ENCODE data around the gene TMPRSS9. TPM values are rescaled to one million over a fixed set of nuclear protein-coding genes. Genes with fewer than 3 reads are reported as not detected.

Gene TMPRSS9
- total RNA-seq, 2 donors from 2014 or later, result 0.25 TPM; not detected in 1

- Histone ChIP-seq H3K27ac (no peak overlapping the region), H3K4me1 (peaks cover 10% of the 10 kb centered on the region), H3K4me3 (no peak overlapping the region), H3K36me3 (no peaks in the 10 kb centered on the region), H3K9ac (ENCODE audit: low read depth in 2 of 2, low read length in 2 of 2) (no peak overlapping the region), H3K9me3 (no peaks in the 10 kb centered on the region), H3K27me3 (no peaks in the 10 kb centered on the region)
- no peak for DNase-seq
- TF ChIP-seq CTCF (IDR thresholded peaks at IDR 0.05), result no peak
- intact Hi-C loops (cut with DNase I), result no loop called here
Observed at GRCh38 chr19:2326699-2327360, 33.2 kb upstream of the TMPRSS9 start.

- H3K36me3 ChIP-seq, result no peaks in the 10 kb centered on the region
- TF ChIP-seq CTCF (IDR thresholded peaks at IDR 0.05), result no peak
- intact Hi-C loops (cut with DNase I), result no loop called here
- no peaks in the 10 kb centered on the region for H3K9me3 ChIP-seq
- H3K4me1 ChIP-seq, result peaks cover 17% of the 10 kb centered on the region
- peak overlapping the region; percentile 92 for H3K27ac ChIP-seq
- peak overlapping the region; percentile 91 for H3K4me3 ChIP-seq
- no peaks in the 10 kb centered on the region for H3K27me3 ChIP-seq
- peak overlapping the region; percentile 77 to 98 for H3K9ac ChIP-seq (ENCODE audit: low read depth in 2 of 2, low read length in 2 of 2)
- peak; percentile 80 for DNase-seq
Observed at GRCh38 chr19:2327773-2328400, 32.2 kb upstream of the TMPRSS9 start.

- H3K36me3 ChIP-seq, result no peaks in the 10 kb centered on the region
- TF ChIP-seq CTCF (IDR thresholded peaks at IDR 0.05), result no peak
- peak; percentile 92 for DNase-seq
- no peaks in the 10 kb centered on the region for H3K27me3 ChIP-seq
- H3K4me3 ChIP-seq, result peak within 1 kb of the TSS; percentile 91
- no peaks in the 10 kb centered on the region for H3K9me3 ChIP-seq
- H3K27ac ChIP-seq, result peak within 1 kb of the TSS; percentile 92
- intact Hi-C loops (cut with DNase I), result no loop called here
- peaks cover 19% of the 10 kb centered on the region for H3K4me1 ChIP-seq
- peak within 1 kb of the TSS; percentile 86 to 98 for H3K9ac ChIP-seq (ENCODE audit: low read depth in 2 of 2, low read length in 2 of 2)
Observed at GRCh38 chr19:2328401-2329148, 31.5 kb upstream of the TMPRSS9 start, which contains the start of the genes LSM7 and SPPL2B. LSM7 (minus strand) TSS chr19:2328586; CDS start chr19:2328566, 20 bp downstream. SPPL2B (plus strand) TSS chr19:2328684; CDS start chr19:2328710, 26 bp downstream.

- peak overlapping the region; percentile 91 for H3K4me3 ChIP-seq
- DNase-seq, result no peak
- no peaks in the 10 kb centered on the region for H3K9me3 ChIP-seq
- intact Hi-C loops (cut with DNase I), result no loop called here
- peak overlapping the region; percentile 86 to 98 for H3K9ac ChIP-seq (ENCODE audit: low read depth in 2 of 2, low read length in 2 of 2)
- H3K4me1 ChIP-seq, result peaks cover 24% of the 10 kb centered on the region
- no peaks in the 10 kb centered on the region for H3K27me3 ChIP-seq
- H3K27ac ChIP-seq, result peak overlapping the region; percentile 92
- no peak for TF ChIP-seq CTCF (IDR thresholded peaks at IDR 0.05)
- H3K36me3 ChIP-seq, result no peaks in the 10 kb centered on the region
Observed at GRCh38 chr19:2329149-2329478, 31.0 kb upstream of the TMPRSS9 start.

- Histone ChIP-seq H3K4me3 (peak overlapping the region; percentile 91), H3K9me3 (no peaks in the 10 kb centered on the region), H3K27me3 (no peaks in the 10 kb centered on the region), H3K4me1 (peaks cover 24% of the 10 kb centered on the region), H3K27ac (peak overlapping the region; percentile 92), H3K36me3 (no peaks in the 10 kb centered on the region), H3K9ac (ENCODE audit: low read depth in 2 of 2, low read length in 2 of 2) (peak overlapping the region; percentile 86 to 98)
- intact Hi-C loops (cut with DNase I), result no loop called here
- peak; percentile 36 for DNase-seq
- no peak for TF ChIP-seq CTCF (IDR thresholded peaks at IDR 0.05)
Observed at GRCh38 chr19:2329501-2329916, 30.6 kb upstream of the TMPRSS9 start.

Measured in colonic mucosa (tissue), 4 donors.